Stimulated activated memory B cell treated with anti-CD40 and anti-IgM and Interleukin-4, amounts not matched to agents 10 μg/mL and 1 μg/mL and 100 μg/mL, for 72 hours (primary cell): Measurements from ENCODE around the gene BICDL2.
A peak's percentile ranks its signal among the peaks of the same experiment; 100 is the strongest.

ENCODE experiments used
- ATAC-seq: fragments of 150-1000 bp; cut with Tn5 transposase; 2 replicates; pipeline ENCODE4 v1.10.0; 2021
- H3K27ac Mint-ChIP-seq: one replicate; pipeline ENCODE4 v1.8.0; 2022; ENCODE audit warnings: mild to moderate bottlenecking, mixed read lengths
- H3K27me3 Mint-ChIP-seq: one replicate; pipeline ENCODE4 v1.8.0; 2022; ENCODE audit warnings: mixed read lengths
- H3K36me3 Mint-ChIP-seq: one replicate; pipeline ENCODE4 v1.8.0; 2022; ENCODE audit warnings: mixed read lengths
- H3K4me1 Mint-ChIP-seq: one replicate; pipeline ENCODE4 v1.8.0; 2022; ENCODE audit warnings: mixed read lengths
- H3K4me3 Mint-ChIP-seq: one replicate; pipeline ENCODE4 v1.8.0; 2022; ENCODE audit warnings: mild to moderate bottlenecking, moderate library complexity, mixed read lengths
- H3K9me3 Mint-ChIP-seq: one replicate; pipeline ENCODE4 v1.8.0; 2022; ENCODE audit warnings: mixed read lengths

Gene BICDL2

GRCh38 chr16:2982402-2982801, 54.3 kb downstream of the BICDL2 start:
- H3K36me3 Mint-ChIP-seq: no peaks in the 10 kb centered on the region
- H3K4me3 Mint-ChIP-seq: peak overlapping the region; percentile 1
- H3K4me1 Mint-ChIP-seq: peaks cover 23% of the 10 kb centered on the region
- H3K27ac Mint-ChIP-seq: no peak overlapping the region
- ATAC-seq: no peak
- H3K27me3 Mint-ChIP-seq: peaks cover 31% of the 10 kb centered on the region
- H3K9me3 Mint-ChIP-seq: no peaks in the 10 kb centered on the region

- H3K27ac Mint-ChIP-seq: peak overlapping the region; percentile 88
- H3K36me3 Mint-ChIP-seq: no peaks in the 10 kb centered on the region
- H3K4me1 Mint-ChIP-seq: peaks cover 23% of the 10 kb centered on the region
- H3K4me3 Mint-ChIP-seq: peak overlapping the region; percentile 49
- H3K27me3 Mint-ChIP-seq: peaks cover 25% of the 10 kb centered on the region
- ATAC-seq: no peak
- H3K9me3 Mint-ChIP-seq: no peaks in the 10 kb centered on the region
Observed at GRCh38 chr16:2981899-2982250, 54.9 kb downstream of the BICDL2 start.

GRCh38 chr16:2981177-2981898, 55.4 kb downstream of the BICDL2 start:
- no peaks in the 10 kb centered on the region for H3K36me3 Mint-ChIP-seq
- no peaks in the 10 kb centered on the region for H3K9me3 Mint-ChIP-seq
- peak overlapping the region; percentile 88 for H3K27ac Mint-ChIP-seq
- peak overlapping the region; percentile 80 for H3K4me3 Mint-ChIP-seq
- ATAC-seq: no peak
- peaks cover 23% of the 10 kb centered on the region for H3K4me1 Mint-ChIP-seq
- peaks cover 20% of the 10 kb centered on the region for H3K27me3 Mint-ChIP-seq

- no peaks in the 10 kb centered on the region for H3K36me3 Mint-ChIP-seq
- ATAC-seq: peak; percentile 91
- H3K4me1 Mint-ChIP-seq: peaks cover 23% of the 10 kb centered on the region
- peak within 1 kb of the TSS; percentile 89 for H3K4me3 Mint-ChIP-seq
- H3K9me3 Mint-ChIP-seq: no peaks in the 10 kb centered on the region
- peak within 1 kb of the TSS; percentile 88 for H3K27ac Mint-ChIP-seq
- H3K27me3 Mint-ChIP-seq: peaks cover 17% of the 10 kb centered on the region
Observed at GRCh38 chr16:2980227-2981176, 56.2 kb downstream of the BICDL2 start, which contains the start of gene PKMYT1. Gene PKMYT1, minus strand, starts transcription at chr16:2980446. Its CDS starts 789 bp downstream, at chr16:2979657.

- Mint-ChIP-seq H3K27me3 (peaks cover 17% of the 10 kb centered on the region), H3K4me1 (peaks cover 23% of the 10 kb centered on the region), H3K4me3 (peak overlapping the region; percentile 89), H3K36me3 (no peaks in the 10 kb centered on the region), H3K9me3 (no peaks in the 10 kb centered on the region), H3K27ac (peak overlapping the region; percentile 88)
- no peak for ATAC-seq
Observed at GRCh38 chr16:2979669-2980226, 57.0 kb downstream of the BICDL2 start.
